Stimulated activated naive CD8-positive, alpha-beta T cell treated with anti-CD3 and anti-CD28 coated beads, Interleukin-15, Interleukin-2, amounts not matched to agents 100 U/mL and 50 U/mL, for 24 hours (primary cell): ENCODE measurements around the gene TTC21B.
"Not testable (repeated sequence)": the region's sequence is repeated elsewhere in the genome, so short reads cannot be mapped to it uniquely, and the experiment has no call there.

Source experiments
- ATAC-seq: fragments of 150-1000 bp; cut with Tn5 transposase; one replicate; pipeline ENCODE4 v1.10.0; 2021
- DNase-seq: peaks from one replicate; pipeline ENCODE4 v3.0.0; 2021

Gene TTC21B

DNA sequence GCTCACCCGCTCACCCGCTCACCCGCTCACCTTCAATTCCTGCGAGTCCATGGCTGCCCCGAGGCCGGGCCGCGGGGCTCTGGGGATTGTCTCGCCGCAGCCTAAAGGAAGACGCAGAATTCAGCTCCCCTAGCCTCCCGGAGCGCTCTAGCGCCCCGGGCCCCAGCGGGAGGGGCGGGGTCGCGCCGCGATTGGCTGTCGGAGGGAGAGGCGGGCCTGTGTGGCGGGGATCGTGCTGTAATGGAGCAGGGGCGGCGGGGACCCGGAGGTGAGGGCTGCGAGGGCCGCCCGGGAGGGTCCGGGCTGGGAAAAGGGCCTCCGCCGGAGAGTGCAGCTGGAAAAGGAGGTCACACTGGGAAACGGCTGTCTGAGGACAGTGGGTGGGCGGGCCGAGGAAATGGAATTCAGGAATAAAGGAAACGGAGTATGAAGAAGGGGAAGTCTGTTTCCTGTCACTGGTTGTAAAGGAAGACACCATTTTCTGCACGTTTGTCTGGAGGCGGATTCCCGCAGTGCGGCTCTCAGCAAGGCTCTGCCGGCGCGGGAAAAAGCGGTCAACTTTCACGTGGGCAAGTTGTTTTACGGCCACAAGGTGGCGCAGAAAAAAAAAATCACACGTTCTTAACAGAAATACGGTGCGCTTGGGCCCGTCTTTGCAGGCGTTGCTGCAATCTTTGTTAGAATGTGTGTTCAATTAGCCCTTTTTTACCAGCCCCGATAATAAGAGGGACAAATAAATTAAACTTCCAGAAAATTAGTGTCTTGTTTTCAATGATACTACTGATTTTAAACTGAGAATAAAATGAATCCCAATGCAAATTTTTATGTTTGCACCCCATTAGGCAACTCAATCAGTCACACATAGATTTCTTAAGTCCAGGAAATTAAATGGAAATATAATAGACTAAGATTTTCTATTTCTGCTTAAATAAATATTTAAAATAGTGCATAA lies at the start of gene TTC21B:
TTC21B (minus strand) TSS at position 122 of the 952 bp plus-strand sequence; CDS start at position 51, 71 bp downstream.
- ATAC-seq (peak; percentile 99), DNase-seq (peak; percentile 94)

DNA sequence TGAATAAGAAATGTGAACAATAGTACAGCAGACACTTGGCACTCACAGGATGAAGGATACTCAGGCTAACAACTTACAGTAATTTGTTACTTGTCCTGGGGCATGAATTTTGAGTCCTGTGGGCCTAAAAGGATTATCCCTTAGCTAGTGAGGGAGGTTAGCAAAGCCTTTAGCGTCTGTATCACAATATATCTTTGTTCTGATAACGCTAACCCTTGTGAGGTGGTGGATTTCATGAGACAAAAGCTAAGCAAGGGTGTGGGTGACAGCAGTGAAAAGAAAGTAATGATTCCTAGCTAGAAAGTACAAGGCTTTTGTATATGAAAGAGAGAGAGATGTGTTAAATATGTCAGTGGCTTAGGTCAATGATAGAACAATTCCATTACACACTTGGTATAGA lies 46.8 kb upstream of the TTC21B start:
- no peak for ATAC-seq
- no peak for DNase-seq

DNA sequence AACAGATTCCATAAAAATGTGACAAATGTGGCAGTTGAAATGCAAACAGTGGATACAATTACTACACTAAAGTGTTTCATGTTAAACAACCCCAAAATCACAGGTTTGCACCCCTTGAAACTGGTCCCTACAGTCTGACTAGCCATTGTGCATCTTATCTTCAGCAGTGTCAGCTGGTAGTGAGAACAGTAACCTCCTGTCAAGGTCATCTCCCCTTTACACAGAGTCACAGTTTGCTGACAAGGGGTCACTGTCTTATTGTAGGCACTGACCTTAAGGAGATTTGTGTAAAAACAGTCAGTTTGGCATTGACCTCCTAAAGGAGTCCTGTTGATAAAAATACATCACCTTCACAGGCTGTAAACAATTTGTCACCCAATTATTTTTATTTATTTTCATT lies 37.3 kb upstream of the TTC21B start:
- DNase-seq = no peak
- ATAC-seq = no peak

DNA sequence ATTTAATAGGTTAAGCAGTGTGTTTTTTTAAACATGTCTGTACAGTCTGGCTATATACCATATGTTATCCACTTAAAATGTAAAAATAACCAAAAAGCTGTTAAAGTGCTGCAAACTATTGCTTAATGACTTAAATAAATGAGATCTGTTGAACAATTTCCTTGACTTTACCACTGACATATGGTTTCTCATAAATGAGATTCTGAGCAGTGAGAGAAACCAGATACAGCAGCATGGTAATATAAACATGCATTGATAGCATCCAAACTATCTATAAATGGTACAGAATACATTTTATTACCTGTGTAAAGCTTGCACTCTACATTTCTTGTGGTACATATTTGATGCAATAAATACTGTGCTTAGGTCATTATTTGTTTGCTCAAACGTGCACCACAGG lies 36.3 kb upstream of the TTC21B start:
- ATAC-seq = no peak
- DNase-seq = no peak

DNA sequence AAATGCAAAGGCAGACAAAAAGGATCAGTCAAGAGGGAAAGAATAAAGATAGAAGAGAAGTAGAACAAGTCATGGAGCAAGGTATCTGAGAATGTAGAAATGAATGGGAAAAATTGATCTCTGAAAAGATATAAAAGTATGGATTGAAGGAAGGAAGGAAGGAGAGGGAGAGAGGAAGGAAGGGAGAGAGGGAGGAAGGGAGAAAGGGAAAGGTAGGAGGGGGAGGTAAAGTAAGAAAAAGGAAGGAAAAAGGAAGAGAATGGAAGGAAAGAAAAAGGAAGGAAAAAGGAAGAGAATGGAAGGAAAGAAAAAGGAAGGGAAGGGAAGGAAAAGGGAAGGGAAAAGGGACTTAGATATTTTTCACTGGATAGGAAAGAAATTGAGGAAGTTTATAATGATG lies 31.5 kb upstream of the TTC21B start:
- no peak for DNase-seq
- no peak for ATAC-seq

DNA sequence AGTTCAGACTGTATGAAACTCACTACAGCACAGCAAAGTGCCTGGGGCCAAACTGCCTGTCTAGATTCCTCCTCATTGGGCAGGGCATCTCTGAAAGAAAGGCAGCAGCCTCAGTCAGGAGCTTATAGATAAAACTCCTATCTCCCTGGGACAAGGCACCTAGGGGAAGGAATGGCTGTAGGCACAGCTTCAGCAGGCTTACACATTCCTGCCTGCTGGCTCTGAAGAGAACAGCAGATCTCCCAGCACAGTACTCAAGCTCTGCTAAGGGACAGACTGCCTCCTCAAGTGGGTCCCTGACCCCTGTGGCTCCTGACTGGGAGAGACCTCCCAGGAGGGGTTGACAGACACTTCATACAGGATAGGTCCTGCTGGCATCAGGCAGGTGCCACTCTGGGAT lies 18.6 kb upstream of the TTC21B start:
- not testable (repeated sequence) for ATAC-seq, DNase-seq

DNA sequence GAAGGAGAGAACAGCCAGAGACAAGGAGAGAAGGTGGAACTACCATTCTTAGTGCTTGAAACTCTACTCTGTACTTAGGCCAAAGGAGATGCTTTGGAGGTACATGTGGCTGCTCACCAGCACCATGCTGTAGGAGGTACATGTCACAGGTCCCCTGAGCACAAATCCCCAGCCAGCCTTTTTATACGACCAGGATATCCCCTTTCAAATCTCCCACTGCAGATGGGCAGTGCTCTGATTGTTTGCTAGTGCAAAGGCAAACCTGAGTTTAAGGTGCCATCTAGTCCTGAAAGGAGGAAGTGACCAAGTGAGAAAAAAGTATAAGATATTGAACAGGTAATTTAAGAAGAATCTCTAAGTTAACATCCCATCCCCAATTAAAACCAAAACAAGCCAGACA lies 17.1 kb upstream of the TTC21B start:
- no peak for DNase-seq
- no peak for ATAC-seq

DNA sequence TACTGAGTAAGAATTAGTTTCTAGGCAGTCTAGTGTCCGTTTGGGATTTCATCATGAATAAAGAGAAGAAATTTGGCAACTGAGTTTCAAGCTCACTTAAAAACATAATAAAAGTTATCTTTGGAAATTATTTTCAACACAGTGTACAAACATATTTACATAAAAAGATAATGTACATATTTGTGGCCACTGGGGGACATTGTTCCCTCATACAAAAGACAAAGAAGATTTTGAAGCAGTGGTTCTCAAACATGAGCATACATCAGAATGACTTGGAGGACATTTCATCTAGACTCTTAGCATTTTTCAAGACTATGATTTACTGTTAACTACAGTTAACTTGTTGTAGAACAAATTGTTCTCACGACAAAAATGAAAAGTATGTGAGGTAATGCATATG lies 15.7 kb upstream of the TTC21B start:
- no peak for ATAC-seq
- no peak for DNase-seq

DNA sequence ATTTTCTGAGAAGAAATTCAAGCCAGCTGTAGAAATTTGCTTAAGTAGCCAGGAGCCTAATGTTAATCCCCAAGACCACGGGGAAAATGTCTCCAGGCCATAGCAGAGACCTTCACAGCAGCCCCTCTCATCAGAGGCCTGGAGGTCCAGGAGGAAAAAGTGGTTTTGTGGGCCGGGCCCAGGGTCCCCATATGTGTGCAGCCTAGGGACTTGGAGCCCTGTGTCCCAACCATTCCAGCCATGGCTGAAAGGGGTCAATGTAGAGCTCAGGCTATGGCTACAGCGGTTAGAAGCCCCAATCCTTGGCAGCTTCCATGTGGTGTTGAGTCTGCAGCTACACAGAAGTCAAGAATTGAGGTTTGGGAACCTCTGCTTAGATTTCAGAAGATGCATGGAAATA lies 14.2 kb upstream of the TTC21B start:
- no peak for ATAC-seq

DNA sequence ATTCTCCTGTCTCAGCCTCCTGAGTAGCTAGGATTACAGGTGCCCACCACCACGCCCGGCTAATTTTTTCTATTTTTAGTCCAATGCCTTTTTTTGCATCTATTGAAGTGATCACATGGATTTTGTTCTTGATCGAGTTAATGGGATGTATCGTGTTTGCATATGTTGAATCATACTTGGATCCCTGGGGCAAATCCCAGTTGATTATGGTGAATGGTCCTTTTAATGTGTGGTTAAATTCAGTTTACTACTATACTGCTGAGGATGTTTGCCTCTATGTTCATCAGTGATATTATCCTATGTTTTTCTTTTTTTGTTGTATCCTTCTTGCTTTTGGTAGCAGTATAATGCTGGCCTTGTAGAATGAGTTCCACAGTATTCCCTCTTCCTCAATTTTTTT lies 8.2 kb upstream of the TTC21B start:
- no peak for DNase-seq
- ATAC-seq = no peak

More for the DNA sequence above, 14.2 kb upstream of the TTC21B start:
- DNase-seq = no peak

DNA sequence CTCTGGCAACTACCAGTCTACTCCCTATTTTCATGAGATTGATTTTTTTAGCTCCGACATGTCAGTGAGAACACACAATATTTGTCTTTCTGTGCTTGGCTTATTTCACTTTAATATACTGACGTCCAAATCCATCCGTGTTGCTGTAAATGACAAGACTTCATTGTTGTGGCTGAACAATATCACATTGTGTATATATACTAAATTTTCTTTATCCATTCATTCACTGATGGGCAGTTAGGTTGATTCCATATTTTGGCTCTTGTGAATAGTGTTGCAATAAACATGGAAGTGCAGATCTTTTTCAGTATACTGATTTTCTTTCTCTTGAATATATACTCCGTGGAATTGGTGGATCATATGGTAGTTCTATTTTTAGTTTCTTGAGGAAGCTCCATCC lies 5.8 kb upstream of the TTC21B start:
- DNase-seq = no peak
- no peak for ATAC-seq

DNA sequence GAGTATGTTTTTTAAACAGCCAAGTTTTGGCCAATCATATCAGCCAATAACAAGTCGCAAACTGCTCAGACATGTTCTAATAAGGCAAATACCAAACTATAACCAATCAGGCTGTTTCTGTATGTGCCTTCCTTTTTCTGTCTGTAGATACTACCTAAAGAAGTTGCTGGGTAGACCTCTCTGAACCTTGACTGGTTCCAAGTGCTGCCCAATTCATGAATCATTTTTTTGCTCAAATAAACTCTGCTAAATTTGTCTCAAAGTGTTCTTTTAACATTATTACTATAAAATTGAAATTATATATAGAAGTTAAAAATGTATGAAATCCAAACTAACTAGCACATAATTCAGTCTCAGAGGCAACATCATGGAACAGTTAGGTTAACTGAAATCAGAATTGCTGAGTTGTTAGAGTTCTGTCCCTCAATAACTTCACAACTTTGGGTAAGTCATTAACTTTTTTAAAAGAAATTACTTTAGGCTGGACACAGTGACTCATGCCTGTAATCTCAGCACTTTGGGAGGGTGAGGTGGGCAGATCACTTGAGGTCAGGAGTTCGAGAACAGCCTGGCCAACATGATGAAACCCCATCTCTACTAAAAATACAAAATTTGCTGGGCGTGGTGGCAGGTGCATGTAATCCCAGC lies 4.9 kb upstream of the TTC21B start:
- no peak for ATAC-seq
- DNase-seq = no peak

DNA sequence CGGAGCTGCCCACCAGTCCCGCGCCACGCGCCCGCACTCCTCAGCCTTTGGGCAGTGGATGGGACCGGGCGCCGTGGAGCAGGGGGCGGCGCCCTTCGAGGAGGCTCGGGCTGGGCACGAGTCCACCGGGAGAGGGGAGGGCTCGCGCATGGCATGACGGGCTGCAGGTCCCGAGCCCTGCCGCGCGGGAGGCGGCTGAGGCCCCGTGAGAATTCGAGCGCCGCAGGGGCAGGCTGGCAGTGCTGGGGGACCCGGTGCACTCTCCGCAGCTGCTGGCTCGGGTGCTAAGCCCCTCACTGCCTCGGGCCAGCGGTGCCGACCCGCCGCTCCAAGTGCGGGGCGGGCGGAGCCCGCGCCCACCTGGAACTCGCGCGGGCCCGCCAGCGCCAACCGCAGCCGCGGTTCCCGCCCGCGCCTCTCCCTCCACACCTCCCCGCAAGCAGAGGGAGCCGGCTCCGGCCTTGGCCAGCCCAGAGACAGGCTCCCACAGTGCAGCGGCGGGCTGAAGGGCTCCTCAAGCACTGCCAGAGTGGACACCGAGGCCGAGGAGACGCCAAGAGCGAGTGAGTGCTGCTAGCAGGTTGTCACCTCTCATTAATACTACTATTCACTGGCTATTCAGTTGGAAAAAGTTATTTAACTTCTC lies 3.6 kb upstream of the TTC21B start:
- no peak for ATAC-seq
- DNase-seq = no peak

DNA sequence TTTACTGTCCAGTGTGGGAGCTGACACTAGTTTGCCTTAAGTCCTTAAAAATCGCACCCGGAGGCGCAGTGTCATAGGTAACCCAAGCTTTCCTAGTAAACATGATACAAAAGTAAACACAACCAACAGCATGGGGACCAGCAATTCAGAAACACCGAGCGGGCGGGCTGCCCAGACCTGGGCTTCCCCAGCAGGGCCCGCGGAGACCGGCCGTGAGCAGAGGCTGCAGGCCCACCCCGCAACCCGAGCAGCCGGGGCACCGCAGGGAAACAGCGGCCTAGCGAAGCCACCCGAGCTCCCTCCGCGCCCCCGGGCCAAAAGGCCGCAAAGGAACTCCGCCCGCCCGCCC lies 296 bp downstream of the TTC21B start:
- ATAC-seq = peak; percentile 53
- no peak for DNase-seq

DNA sequence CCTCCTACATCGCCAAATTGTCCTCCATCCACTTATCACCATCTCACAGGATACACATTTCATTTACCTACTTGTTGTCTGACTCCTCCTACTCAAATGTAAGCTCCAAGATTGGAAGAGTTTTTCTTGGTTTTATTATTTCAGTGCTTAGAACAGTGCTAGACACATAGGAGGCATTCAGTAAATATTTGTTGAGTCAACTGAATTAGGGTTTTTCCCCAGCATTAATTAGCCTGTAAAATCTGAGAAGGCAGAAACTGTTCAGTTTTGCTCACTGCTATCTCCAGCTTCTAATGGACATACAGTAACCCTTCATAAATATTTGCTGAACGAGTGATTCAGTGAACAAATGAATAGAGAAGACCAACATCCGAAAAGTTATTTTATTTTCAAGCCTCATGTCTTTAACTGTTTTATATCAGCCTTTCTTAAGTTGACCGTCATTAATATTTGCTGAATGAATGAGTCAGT lies 800 bp downstream of the TTC21B start:
- no peak for DNase-seq

DNA sequence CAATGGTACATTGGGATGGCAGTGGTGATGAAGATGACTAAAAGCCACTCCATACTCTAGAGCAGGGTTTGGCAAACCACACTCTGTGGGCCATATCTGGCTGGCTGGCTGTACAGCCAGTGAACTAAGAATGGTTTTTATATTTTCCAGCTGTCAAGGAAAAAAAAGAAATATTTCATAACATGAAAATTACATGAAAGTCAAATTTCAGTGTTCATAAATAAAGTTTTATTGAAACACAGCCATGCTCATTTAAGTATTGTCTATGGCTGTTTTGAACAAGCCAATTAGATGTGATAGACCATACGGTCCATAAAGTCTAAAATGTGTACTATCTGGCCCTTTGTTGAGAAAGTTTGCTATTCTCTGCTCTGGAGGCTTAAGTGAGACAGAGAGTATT lies 1.5 kb downstream of the TTC21B start:
- DNase-seq = no peak
- no peak for ATAC-seq

More for the DNA sequence above, 800 bp downstream of the TTC21B start:
- no peak for ATAC-seq

DNA sequence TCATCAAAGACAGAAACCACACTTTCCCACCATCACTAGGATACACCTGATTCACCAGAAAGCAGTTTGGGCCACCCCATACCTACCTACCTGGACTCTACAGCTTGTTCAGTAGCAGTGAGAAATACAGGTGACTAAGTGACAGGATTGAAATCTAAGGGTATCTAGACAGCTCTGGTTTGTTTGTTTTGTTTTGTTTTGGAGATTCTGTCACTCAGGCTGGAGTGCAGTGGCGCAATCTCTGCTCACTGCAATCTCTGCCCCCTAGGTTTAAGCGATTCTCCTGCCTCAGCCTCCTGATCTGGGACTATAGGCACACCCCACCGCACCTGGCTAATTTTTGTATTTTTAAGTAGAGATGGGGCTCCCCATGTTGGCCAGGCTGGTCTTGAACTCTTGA lies 3.1 kb downstream of the TTC21B start:
- no peak for ATAC-seq
- no peak for DNase-seq

DNA sequence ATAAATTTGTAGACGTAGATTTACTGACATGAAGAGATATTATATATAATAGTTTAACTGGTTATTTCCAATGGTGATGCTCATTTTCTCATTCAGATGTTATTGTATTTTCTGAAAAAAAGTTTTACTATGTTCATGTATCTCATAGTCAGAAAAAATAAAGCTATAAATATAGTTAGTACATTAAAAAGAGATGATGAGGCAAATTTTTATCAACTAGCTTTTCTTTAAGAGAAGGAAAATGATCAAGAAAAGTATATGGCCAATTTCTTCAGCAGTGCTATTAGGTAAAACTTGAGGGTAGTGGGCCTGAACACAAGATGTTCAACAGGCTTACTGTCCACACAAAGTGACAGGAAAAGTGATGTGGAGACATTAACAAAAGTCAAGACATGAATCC lies 11.7 kb downstream of the TTC21B start:
- DNase-seq (no peak), ATAC-seq (no peak)

DNA sequence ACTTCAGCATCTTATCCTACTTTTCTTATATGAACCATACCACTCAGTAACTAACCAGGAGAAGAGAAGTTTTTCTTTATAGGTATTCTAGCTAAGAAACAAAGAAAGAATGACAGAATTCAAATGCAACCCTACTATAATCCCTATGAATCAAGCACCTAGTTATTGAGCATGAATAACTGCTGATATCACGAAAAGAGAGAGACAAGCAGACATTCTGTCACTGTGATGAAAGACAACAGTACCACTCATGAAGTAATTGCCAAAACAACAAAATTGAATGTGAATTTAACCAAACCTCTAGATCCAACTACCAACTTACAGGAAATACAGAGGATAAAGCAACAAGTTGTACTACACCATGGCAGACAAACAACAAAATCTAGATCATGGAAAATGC lies 15.3 kb downstream of the TTC21B start:
- ATAC-seq (no peak), DNase-seq (no peak)

DNA sequence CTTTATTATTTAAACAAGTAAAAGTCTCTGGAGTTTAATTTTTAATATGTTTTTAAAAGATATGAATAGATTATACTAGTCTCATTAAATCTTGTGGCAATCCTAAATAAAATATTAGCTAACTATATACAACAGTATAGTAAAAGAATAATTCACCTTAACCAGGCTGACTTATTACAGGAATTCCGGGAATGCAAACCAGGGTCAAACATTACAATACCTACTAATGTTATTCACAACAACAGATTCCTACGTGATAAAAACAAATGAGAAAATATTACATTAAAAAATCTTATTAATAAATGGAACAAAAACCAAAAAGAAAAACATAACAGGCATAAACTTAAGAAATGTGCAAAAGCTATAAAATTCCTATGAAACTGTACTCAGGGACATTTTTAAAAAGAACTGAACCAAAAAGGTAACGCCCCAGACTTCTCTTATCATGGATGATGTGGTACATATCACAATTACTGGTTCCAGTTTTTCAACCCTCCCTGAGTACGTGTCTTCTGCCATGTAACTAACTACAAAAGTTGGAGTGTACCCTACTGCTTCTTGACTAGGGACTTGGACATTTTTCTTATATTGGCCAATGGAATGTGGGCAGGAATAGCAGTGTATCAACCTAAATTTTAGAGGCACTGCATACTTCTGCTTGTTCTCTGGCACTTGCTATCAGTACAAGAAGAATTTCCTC lies 20.2 kb downstream of the TTC21B start:
- DNase-seq (no peak), ATAC-seq (no peak)

DNA sequence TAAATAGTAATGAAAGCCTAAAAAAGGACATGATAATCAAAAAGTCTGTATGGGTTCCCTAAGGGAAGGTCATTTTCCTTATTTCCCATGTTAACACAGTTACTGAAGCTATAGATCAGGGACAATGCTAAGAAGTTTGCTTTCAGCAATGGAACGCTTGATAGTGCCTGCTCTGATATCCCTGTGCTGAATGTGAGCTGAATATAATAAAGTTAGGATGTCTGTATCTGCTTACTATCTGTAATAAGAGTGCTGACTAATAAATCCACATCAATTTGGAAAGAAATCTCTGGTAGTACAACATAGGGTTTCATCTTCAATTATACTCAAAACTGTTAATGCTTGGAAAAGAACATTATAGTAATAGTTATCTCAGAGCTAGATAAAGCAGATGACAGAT lies 25.8 kb downstream of the TTC21B start:
- ATAC-seq (no peak), DNase-seq (no peak)

DNA sequence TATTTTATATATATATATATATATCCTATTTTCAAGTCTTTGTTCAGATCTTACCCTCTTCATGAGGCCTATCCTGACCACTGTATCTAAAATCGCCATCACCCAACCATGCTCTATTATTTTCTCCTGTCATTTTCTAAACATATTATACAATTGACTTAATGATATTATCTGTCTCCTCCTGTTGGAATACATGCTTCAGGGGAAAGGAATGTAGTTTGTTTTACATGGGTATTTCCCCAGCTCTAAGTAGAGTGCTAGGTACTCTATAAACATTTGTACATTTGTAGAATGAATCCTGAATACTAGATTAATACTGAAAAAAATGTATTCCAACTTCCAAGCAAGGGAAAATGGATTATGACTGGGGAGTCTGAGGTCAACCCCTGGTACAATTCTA lies 26.2 kb downstream of the TTC21B start:
- DNase-seq (no peak), ATAC-seq (no peak)
